ENCODE measurements around the gene CFAP46.
A peak's percentile ranks its signal among the peaks of the same experiment; 100 is the strongest.
"Not testable (repeated sequence)": the region's sequence is repeated elsewhere in the genome, so short reads cannot be mapped to it uniquely, and the experiment has no call there.

CFAP46 gene

DNA sequence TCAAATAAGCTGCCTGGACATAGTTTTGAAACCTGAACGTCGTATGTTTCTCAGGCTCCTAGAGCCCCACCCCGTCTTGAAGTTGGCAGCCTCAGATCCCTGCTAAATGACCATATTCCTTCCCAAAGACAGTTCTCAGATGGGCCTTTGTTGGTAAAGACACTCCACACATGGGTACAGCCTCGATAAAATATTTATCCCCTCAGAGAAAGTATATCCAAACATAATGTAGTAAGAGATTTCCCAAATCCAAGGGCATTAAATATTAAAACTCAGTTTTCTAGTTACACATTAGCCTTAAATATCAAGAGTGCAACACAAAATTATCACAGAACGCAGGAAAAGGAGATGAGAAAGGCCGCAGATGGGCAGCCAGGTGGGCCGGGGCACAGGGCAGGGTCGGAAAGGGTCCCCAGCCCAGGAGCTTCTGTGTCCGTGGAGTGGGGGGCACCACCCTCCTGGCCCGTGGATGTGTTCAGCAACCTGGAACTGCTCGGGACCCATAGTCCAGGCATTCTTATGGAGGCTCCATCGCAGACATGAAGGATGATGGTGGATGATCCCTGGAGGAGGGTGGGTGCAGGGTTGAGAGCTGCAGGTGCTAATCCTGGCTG, 1.5 kb upstream of the CFAP46 start:
- no peak for ATAC-seq

DNA sequence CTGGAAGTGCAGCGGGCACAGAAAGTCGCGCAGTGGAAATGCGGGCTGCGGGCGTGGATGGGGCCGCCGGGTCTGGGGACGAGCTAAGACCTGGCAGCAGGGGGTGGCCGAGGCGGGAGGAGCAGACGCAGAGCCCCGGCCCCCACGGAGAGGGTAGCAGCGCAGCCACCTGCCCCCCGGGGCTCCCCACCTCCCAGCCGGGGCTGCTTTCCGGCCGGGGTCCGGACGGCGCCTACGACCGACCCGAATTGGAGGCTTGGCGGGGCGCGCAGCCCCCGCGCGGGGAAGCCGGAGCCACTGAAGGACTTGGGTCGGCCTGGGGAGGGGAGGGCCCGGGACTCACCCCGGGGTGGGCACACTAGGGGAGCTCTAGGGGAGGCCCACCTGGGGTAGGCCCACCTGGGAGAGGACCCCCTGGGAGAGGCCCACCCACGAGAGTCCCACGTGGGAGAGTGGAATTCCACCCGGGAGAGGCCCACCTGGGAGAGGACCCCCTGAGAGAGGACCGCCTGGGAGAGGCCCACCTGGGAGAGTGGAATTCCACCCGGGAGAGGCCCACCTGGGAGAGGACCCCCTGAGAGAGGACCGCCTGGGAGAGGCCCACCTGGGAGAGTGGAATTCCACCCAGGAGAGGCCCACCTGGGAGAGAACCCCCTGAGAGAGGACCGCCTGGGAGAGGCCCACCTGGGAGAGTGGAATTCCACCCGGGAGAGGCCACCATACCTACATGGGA, 854 bp upstream of the CFAP46 start:
- ATAC-seq = no peak

DNA sequence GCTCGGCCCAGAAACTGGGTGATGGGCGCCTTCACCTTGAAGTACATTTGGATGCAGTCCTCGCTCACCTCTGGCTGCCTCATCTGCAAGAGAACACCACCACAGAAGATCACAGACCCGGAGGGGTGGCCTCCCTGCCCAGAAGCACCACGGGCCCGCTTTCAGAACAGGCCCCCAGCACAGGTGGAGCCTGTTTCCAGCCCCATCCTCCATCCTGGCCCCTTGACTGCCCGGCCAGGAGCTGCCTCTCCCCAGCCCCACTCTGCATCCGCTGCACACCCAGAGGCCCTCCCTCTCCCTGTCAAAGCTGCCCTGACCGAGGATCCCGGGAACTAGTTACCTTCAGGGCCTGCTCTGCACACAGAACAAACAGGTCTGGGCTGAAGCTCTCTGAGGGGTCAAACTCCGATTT, 724 bp downstream of the CFAP46 start:
- no peak for ATAC-seq

DNA sequence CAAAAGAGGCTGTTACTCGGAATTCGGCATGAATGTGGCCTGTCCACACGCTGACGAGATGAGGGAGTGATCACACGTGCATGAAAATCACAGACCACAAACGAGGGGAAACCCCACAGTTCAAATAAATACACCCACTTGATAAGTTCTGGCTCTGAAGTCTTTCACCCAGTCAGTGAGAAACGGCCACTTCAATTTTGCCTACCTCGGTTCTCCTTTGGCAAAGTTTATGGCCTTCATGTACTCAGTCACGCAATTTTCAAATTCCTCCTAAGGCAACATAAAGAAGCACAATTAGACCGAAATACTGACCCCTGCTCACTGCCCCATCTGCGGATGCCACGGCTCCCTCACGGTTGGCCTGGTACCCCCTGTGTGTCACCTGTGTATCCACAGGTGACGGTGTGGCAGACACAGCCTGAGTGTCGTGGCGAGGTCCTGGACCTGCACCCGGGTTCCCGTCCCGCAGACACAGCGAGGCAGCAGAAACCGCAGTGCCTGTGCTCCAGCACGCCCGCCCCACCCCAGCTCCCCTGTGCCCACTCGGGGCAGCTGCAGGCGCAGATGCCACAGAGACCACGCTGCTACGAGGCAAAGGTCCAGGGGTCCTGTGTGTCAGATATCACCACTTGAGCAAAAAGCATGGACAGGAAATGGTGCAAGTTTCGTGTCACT, 1.4 kb downstream of the CFAP46 start:
- ATAC-seq = peak in 1 of 2 donors; percentile 30

DNA sequence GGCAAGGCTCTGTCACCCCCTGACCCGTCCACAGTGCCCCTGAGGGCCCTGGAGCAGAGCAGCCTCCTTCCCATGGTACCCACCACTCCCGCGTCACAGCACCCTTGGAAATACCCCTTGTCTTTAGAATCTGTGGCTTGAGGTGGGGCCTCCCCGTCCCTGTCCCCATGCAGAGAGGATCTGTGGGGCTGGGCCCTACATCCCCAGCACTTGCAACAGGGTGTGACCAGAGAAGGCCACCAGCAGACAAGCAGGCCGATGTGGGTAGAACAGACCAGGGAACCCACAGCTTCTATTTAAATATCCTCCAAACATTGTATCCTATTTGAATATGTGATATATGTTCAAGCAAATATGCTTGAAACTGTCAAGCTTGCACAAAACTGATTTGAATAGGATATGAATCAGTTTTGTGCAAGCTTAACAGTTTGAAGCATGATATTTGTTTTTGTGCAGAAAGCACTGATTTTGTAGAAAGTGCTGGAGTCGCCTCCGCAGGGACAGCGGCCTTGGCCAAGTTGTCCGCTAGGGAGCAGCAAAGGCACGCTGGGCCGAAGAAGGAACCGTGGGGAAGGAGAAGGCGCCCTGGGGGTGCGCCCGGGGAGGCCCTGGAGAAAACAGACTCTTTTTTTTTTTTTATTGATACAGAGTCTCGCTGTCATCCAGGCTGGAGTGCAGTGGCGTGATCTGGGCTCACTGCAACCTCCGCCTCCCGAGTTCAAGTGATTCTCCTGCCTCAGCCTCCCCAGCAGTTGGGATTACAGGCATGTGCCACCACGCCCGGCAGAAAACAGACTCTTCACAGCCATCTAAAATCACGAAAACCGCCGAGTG, 2.2 kb downstream of the CFAP46 start:
- ATAC-seq = peak; percentile 45 to 52

DNA sequence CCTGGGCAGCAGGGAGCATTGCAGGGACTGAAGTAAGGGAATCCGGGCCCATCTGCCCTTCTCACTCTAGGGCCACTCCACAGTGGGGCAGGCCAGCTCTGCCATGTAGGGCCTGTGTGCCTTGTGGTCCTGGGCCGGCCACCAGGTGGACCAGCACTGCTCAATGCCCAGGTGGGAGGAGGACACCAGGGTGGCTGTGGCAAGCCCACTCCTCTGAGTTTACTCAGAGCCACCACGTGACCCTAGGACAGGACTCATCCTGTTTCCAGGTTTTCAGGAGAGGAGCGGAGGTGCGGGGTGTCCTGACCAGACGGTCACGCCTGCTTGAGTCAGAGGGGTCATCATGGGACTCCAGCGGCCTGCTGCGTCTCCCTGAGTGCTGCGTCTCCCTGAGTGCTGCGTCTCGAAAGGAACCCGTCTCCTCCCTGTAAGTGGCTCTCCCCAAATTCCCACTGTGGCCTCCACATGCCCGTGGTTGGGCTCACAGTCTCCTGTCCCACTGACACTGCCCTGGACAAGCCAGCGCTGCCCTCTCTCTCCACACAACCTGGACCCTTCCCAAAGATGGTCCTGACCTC, 2.9 kb downstream of the CFAP46 start:
- no peak for ATAC-seq

DNA sequence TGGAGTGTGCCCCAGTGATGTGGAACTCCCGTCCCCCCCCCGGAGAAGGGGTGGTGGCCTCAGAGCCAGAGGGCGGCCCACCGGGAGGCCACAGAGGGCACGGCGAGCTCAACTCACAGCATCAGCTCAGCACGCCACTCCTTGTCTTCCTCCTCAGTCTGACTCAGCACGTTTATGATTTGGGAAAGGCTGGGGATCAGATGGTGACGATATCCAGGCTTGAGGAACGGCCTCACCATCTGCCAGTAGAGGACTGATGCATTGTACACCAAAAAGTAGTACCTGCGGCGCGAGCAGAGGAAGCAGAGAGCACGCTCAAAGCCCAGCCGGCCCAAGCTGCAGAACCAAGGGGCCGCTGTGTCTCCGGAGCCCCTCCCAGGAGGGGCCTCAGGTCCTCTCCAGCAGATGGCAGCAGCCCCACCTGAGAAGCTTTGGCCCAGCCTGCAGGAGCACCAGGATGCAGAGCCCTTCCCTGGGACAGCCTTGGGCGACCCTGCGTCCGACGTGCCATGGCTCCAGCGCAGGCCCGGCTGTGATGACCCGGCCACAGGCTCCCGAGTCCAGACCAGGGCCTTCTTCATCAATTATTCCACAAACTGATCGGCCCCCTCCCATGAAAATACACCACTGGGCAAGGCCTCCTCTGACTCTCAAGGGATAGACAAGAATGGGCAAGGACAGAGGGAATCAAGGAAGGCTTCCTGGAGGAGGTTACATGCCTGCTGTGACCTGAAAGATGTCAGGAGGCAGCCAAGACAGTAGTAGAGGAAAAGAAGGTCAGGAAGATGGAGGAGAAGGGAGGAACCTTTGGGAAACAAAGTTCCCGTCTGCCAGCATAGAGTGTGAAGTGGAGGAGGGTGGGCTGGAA, 3.7 kb downstream of the CFAP46 start:
- ATAC-seq = no peak

DNA sequence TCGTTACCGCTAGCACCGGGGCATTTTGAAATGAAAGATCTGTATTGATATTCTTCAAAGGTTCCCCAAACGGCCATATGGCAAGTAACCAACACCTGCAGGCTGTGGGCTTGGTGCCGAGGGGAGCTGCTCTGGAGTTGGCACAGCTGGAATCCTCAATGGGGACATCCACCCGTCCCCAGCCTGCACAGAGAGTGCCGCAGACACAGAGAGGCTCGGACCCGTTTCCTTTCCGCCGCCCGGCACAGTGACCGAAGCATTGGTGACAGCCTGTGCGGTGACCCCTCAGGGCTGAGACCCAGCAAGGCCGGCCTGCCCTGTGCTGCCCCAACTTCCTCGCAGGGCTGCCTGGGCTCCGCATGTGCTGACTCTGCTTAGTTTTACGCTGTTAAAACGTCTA, 4.5 kb downstream of the CFAP46 start:
- ATAC-seq = no peak

DNA sequence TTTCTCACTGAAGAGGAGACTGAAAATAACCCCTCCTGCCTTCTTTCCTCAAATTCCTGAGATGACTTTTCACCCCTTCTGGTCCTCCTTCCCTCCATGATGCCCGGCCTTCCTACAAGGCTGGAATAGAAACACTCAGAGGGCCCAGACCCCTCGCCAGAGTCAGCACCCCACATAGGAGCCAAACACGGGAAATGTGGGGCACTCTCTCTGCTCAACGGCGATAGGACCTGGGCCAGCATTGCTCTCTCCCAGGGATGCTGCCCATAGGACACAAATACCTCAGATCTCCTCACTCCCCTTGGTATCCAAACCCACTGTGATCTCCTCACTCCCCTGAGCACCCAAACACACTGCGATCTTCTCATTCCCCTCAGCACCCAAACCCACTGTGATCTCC, 7.4 kb downstream of the CFAP46 start:
- ATAC-seq = no peak

DNA sequence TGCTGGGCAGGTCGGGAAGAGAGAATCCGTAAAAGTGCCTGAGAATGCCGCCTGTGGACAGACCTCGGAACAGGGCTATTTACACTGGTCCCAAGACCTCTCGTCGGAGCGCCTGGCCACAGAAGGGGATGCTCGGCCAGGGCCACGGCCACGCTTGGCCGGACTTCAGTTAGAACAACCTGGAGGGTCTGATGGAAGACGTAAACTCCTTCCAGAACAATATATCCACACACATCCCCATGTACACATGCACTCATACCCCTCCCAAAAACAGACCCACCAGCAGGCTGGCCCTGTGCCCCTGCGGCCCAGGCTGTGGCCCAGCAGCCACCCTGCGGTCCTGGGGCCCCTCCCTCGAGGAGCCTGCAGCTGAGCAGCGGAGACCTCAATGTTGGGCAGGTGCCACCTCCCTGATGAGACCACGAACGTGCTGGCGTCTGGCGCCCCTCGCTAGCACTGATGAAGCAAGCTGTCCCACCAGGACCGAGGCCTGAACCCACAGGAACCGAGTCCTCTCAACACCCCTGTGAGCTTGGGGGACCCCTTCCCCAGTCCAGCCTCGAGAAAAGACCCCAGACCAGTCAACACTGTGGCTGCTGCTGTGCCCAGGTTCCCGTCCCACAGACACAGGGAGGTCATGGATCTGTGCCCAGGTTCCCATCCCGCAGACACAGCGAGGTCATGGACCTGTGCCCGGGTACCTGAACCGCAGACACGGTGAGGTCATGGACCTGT, 8.9 kb downstream of the CFAP46 start:
- no peak for ATAC-seq

DNA sequence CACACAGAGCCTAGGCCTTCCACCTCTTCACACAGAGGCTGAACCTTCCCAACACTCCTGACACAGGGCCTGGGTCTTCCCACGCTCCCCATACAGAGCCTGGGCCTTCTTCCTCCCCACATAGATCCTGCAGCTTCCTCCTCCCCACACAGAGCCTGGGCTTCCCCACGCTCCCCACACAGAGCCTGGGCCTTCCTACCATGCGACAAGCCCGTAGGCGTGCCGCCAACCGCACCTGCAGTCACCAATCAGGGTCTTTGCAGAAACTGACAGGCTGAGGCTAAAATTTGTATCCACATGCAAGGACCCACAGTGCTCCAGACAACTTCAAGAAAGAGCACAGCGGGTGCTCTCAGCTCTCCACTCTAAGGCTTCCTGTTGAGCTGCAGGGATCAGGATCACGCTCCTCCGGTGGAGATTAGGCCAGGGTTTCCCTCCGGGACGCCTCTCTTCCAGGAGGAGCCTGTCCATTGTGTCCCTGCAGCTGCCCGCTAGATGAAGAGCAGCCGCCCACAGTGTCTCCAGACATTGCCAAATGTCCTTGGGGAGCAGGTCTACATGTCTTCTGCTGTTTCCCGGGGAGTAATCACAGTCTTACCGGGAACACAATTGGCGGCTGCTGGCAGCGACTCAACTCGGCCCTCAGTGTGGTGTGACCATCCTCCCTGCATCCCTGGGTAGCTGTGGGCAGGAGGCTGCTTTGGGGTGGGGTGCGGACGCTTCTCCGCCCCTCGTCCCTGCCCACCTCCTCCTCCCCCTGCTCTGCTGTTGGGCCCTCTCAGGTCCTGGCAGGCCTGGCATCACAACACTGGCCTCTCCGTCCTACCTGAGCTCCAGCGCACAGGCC, 9.7 kb downstream of the CFAP46 start:
- ATAC-seq = no peak

DNA sequence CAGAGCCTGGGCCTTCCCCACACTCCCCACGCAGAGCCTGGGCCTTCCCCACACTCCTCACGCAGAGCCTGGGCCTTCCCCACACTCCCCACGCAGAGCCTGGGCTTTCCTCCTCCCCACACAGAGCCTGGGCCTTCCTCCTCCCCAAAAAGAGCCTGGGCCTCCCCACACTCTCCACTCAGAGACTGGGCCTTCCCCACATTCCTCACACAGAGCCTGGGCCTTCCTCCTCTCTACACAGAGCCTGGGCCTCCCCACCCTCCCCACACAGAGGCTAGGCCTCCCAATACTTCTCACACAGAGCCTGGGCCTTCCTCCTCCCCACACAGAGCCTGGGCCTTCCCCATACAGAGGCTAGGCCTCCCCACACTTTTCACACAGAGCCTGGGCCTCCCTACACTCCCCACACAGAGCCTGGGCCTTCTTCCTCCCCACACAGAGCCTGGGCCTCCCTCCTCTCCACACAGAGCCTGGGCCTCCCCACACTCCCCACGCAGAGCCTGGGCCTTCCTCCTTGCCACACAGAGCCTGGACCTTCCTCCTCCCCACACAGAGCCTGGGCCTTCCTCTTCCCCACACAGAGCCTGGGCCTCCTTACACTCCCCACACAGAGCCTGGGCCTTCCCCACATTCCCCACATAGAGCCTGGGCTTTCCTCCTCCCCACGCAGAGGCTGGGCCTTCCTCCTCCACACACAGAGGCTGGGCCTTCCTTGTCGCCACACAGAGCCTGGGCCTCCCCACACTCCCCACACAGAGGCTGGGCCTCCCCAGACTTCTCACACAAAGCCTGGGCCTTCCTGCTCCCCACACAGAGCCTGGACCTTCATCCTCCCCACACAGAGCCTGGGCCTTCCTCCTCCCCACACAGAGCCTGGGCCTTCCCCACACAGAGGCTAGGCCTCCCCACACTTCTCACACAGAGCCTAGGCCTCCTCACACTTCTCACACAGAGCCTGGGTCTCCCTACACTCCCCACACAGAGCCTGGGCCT, 10.8 kb downstream of the CFAP46 start:
- not testable (repeated sequence) for ATAC-seq

DNA sequence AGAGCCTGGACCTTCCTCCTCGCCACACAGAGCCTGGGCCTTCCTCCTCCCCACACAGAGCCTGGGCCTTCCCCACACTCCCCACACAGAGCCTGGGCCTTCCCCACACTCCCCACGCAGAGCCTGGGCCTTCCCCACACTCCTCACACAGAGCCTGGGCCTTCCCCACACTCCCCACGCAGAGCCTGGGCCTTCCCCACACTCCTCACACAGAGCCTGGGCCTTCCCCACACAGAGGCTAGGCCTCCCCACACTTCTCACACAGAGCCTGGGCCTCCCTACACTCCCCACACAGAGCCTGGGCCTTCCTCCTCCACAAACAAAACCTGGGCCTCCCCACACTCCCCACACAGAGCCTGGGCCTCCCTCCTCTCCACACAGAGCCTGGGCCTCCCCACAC, 11.7 kb downstream of the CFAP46 start:
- not testable (repeated sequence) for ATAC-seq

DNA sequence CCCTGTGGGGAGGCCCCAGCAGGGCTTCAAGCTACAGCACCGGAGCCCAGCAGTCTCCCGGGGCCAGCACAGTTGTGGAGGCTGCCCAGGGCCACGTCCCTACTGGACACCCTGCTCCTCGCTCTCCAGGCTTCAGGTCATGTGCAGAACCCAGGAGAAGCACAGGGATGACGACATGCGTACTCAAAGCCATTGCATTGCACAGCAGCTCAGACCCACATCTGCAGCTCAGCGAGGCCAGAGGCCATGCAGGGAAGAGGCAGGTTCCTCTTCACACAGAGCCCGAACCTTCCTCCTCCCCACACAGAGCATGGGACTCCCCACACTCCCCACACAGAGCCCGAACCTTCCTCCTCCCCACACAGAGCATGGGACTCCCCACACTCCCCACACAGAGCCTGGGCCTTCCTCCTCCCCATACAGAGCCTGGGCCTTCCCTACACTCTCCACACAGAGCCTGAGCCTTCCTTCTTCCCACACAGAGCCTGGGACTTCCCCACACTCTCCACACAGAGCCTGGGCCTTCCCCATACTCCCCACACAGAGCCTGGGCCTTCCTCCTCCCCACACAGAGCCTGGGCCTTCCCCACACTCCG, 12.3 kb downstream of the CFAP46 start:
- ATAC-seq = peak in 1 of 2 donors; percentile 16

DNA sequence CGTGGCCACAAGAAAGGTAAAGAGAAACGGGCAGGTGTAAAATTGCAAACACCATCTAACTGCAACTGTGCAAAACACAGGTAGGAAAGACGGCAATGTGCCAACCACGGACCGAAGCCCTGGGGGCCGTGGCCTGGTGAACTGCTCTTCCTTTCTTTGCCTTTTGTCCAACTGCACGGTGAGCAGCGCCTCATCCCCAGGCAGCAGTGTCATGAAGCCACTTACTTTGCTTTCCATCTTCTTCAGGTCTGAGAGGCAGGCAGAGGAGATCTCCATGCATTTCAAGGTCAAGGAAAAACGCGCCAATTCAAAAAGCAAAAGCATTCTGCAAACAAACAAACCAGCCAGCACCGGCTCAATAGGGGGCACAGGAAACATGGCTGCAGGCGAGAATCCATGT, 12.9 kb downstream of the CFAP46 start:
- ATAC-seq = no peak

DNA sequence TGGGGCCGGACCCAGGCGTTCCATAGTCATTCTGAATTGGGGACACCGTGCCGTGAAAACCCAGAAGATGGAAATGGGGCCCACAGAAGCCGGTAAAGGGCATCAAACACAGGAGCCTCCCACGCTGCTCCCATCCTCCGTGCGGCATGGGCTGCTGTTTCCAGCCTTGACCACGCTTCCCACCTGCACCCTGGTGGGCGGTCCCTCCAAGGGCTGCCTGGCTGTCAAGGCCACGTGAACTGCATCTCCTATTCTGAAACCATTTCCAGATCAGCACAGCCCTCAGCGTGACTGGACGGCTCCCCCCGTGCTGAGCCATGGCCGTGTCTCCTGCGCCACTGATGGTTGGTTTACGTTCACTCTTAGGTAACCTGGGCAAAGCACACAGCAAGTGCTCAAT, 14.1 kb downstream of the CFAP46 start:
- no peak for ATAC-seq

DNA sequence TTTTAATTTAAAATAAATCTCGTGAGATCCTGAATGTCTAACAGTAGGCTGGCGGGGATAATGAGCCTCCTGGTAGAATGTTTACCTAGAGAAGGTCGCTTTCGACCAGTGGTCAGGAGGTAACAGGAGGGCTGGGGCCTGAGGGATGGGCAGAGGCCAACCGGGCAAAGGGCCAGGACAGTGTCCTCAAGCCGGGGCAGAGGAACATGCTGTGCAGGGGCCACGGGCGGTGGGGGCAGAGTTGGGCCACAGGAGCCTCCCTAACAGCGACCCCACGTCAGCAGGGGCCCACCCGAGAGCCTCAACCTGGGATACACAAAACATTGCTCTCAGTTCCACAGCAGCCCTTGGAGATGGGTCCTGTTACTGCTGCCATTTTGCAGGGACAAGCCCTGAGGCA, 14.5 kb downstream of the CFAP46 start:
- ATAC-seq = no peak
